ENCODE results near the gene CYB561D2. TPM values are rescaled to one million over a fixed set of nuclear protein-coding genes. Genes with fewer than 3 reads are reported as not detected.

CYB561D2 gene
- polyA plus RNA-seq, 1 donor: 5.2 TPM

GRCh38 chr3:50323614-50324199 is 27.0 kb upstream of the CYB561D2 start:
- DNase-seq (ENCODE audit: low read depth): no peak

- DNase-seq (ENCODE audit: low read depth): no peak
These were observed 26.1 kb upstream of the CYB561D2 start for GRCh38 chr3:50324351-50325112.

GRCh38 chr3:50325113-50325480 is 25.6 kb upstream of the CYB561D2 start:
- DNase-seq (ENCODE audit: low read depth): no peak

GRCh38 chr3:50325497-50326181 is 25.0 kb upstream of the CYB561D2 start:
- no peak for DNase-seq (ENCODE audit: low read depth)

GRCh38 chr3:50326182-50326541 is 24.5 kb upstream of the CYB561D2 start:
- no peak for DNase-seq (ENCODE audit: low read depth)

GRCh38 chr3:50327129-50327528 is 23.5 kb upstream of the CYB561D2 start:
- DNase-seq (ENCODE audit: low read depth): no peak

GRCh38 chr3:50327943-50328691 is 22.5 kb upstream of the CYB561D2 start, which contains the start of gene TUSC2:
TUSC2 (minus strand) TSS chr3:50328223; CDS start chr3:50328099, 124 bp downstream.
- DNase-seq (ENCODE audit: low read depth): peak; percentile 83

- DNase-seq (ENCODE audit: low read depth): no peak
These were observed 20.3 kb upstream of the CYB561D2 start for GRCh38 chr3:50330330-50330729.

GRCh38 chr3:50331364-50331907 is 19.2 kb upstream of the CYB561D2 start:
- no peak for DNase-seq (ENCODE audit: low read depth)

GRCh38 chr3:50333744-50334328 is 16.8 kb upstream of the CYB561D2 start:
- no peak for DNase-seq (ENCODE audit: low read depth)

GRCh38 chr3:50334339-50335075 is 16.2 kb upstream of the CYB561D2 start:
- no peak for DNase-seq (ENCODE audit: low read depth)

- no peak for DNase-seq (ENCODE audit: low read depth)
These were observed 14.0 kb upstream of the CYB561D2 start for GRCh38 chr3:50336452-50337174.

- DNase-seq (ENCODE audit: low read depth): peak; percentile 94
These were observed 13.3 kb upstream of the CYB561D2 start for GRCh38 chr3:50337175-50337861.

- no peak for DNase-seq (ENCODE audit: low read depth)
These were observed 11.7 kb upstream of the CYB561D2 start for GRCh38 chr3:50338965-50339364.

GRCh38 chr3:50339485-50340146 is 11.0 kb upstream of the CYB561D2 start:
- DNase-seq (ENCODE audit: low read depth): no peak

GRCh38 chr3:50340147-50340447 is 10.6 kb upstream of the CYB561D2 start:
- DNase-seq (ENCODE audit: low read depth): no peak

- no peak for DNase-seq (ENCODE audit: low read depth)
These were observed 10.0 kb upstream of the CYB561D2 start, which contains the start of gene RASSF1 for GRCh38 chr3:50340448-50341329. RASSF1 (minus strand) TSS chr3:50340836; CDS start chr3:50340805, 31 bp downstream.

GRCh38 chr3:50341537-50341936 is 9.1 kb upstream of the CYB561D2 start:
- DNase-seq (ENCODE audit: low read depth): no peak
